Epithelial cell of esophagus (primary cell): ENCODE results near the gene MRTFB.

Experiments used
- DNase-seq: peaks from one replicate; pipeline ENCODE4 v3.0.0; 2010; ENCODE audit warnings: low read depth
- H3K4me3 ChIP-seq: 2 replicates; pipeline ENCODE4 v1.5.1; 2011; ENCODE audit warnings: mild to moderate bottlenecking, low read length, control low read depth
- CTCF ChIP-seq: IDR thresholded peaks from 2 replicates; pipeline ENCODE4 v1.5.1; 2011; ENCODE audit warnings: low read depth, mild to moderate bottlenecking, low read length, control low read depth, inconsistent platforms; ENCODE audit not compliant: insufficient read depth; ENCODE audit errors: missing control alignments

Gene MRTFB

GRCh38 chr16:14095883-14096551 lies 24.9 kb downstream of the MRTFB start:
- no peak for TF ChIP-seq CTCF
- peak; percentile 59 for DNase-seq
- no peak overlapping the region for H3K4me3 ChIP-seq

GRCh38 chr16:14097182-14097959 lies 26.3 kb downstream of the MRTFB start:
- TF ChIP-seq CTCF: no peak
- no peak overlapping the region for H3K4me3 ChIP-seq
- peak; percentile 97 for DNase-seq

GRCh38 chr16:14098081-14098480 lies 27.0 kb downstream of the MRTFB start:
- DNase-seq: peak; percentile 33
- no peak for TF ChIP-seq CTCF

GRCh38 chr16:14100825-14101224 lies 29.7 kb downstream of the MRTFB start:
- H3K4me3 ChIP-seq: no peak overlapping the region
- no peak for TF ChIP-seq CTCF
- DNase-seq: no peak

More at GRCh38 chr16:14098081-14098480, 27.0 kb downstream of the MRTFB start:
- H3K4me3 ChIP-seq: no peak overlapping the region

GRCh38 chr16:14101415-14101814 lies 30.3 kb downstream of the MRTFB start:
- DNase-seq: no peak
- no peak overlapping the region for H3K4me3 ChIP-seq
- no peak for TF ChIP-seq CTCF

GRCh38 chr16:14102925-14103720 lies 32.0 kb downstream of the MRTFB start:
- H3K4me3 ChIP-seq: no peak overlapping the region
- no peak for TF ChIP-seq CTCF
- DNase-seq: no peak
